NCI-H2107 treated with DMSO at 0.1 percent for 48 hours (cell line): ENCODE data around the gene FGFBP3.

Experiments
- DNase-seq: peaks from one replicate; lab custom pipeline; 2025; ENCODE audit not compliant: unreplicated experiment; lab: John Stamatoyannopoulos, UW

The FGFBP3 gene

GRCh38 chr10:91856637-91857036, 52.6 kb downstream of the FGFBP3 start:
- DNase-seq = no peak
